Adrenal gland (tissue), 5 donors: ENCODE data around the gene PFKFB4.

Source experiments
- POLR2A ChIP-seq, 2 donors: fragments of 450-650 bp; IDR thresholded peaks; one replicate each; pipeline ENCODE4 v1.6.1; 2017; ENCODE audit warnings: antibody characterized with exemption in 2 of 2, mild to moderate bottlenecking in 2 of 2, moderate library complexity in 1 of 2
- TF ChIP-seq, protein P1 (sequence below), 6 experiments: fragments of 450-650 bp in 4 of 6; fragments of 200-600 bp in 2 of 6; sonication (generic) in 1 of 6; IDR thresholded peaks; 1 replicate in 5 of 6; 2 replicates in 1 of 6; pipeline versions ENCODE4 v1.5.1 to v1.8.0; 2016 to 2021; ENCODE audit warnings: antibody characterized with exemption in 6 of 6, mild to moderate bottlenecking in 2 of 6, moderate library complexity in 1 of 6
- donor health status: DM: no; HTN: no; CAD: no.

DNA sequence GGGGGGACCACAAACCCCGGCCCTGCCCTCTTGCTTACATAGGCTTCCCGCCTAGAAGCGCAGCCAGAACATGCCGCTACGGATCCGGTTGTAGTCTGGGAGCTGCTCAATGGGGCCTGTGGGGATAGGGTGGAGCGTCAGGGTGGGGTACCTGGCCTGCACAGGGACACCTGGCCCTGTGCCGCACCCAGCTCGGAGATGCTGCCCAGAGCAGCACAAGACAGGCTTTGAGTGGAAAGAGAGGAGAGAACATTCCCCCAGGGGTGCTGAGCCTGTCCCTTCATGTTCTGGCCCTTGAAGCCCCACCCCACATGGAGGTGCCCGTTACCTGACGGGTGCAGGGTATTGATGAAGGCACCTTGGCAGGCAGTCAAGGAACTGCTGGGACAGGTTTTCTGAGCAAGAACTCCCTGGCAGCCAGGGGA is 42.5 kb upstream of the PFKFB4 start:
- TF ChIP-seq, protein P1, sequence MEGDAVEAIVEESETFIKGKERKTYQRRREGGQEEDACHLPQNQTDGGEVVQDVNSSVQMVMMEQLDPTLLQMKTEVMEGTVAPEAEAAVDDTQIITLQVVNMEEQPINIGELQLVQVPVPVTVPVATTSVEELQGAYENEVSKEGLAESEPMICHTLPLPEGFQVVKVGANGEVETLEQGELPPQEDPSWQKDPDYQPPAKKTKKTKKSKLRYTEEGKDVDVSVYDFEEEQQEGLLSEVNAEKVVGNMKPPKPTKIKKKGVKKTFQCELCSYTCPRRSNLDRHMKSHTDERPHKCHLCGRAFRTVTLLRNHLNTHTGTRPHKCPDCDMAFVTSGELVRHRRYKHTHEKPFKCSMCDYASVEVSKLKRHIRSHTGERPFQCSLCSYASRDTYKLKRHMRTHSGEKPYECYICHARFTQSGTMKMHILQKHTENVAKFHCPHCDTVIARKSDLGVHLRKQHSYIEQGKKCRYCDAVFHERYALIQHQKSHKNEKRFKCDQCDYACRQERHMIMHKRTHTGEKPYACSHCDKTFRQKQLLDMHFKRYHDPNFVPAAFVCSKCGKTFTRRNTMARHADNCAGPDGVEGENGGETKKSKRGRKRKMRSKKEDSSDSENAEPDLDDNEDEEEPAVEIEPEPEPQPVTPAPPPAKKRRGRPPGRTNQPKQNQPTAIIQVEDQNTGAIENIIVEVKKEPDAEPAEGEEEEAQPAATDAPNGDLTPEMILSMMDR (IDR thresholded peaks at IDR 0.05) = no peak
- TF ChIP-seq POLR2A (IDR thresholded peaks at IDR 0.05) = no peak
